NCI-H446 (cell line): ENCODE measurements around the gene OCIAD2.
A peak's percentile ranks its signal among the peaks of the same experiment; 100 is the strongest.
"Not testable (repeated sequence)": the region's sequence is repeated elsewhere in the genome, so short reads cannot be mapped to it uniquely, and the experiment has no call there.

Experiments used
- DNase-seq, 2 experiments: peaks; one replicate each; lab custom pipeline; 2025; lab: John Stamatoyannopoulos, UW

Gene OCIAD2

GRCh38 chr4:48906206-48907173 is at the start of gene OCIAD2:
Gene OCIAD2, minus strand, starts transcription at chr4:48906774. Its CDS starts 2,225 bp downstream, at chr4:48904549.
- DNase-seq, result peak; percentile 40 to 58

- no peak for DNase-seq
Measured at GRCh38 chr4:48954314-48954713, 47.7 kb upstream of the OCIAD2 start.

GRCh38 chr4:48949518-48950219 is 43.1 kb upstream of the OCIAD2 start:
- DNase-seq, result no peak

DNA sequence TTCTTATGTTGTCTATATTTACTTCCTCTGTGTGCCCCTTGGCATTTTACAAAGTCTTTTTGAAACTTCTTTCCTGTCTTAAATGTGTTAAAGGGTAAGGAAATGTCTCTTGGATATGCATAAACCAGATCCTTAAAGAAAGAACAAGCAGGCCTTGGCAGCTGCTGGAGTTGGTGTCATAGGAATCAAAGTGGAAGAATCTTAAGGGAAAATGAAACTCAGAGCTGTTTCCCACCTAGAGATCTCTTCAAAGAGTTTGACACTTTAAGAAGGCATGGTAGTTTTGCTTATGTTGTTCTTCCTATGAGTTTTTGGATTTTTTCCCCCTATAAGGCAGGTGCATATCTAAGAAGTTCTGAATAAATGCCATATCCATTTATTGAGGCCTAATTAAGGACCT is 42.5 kb upstream of the OCIAD2 start:
- DNase-seq, result no peak

GRCh38 chr4:48947731-48948130 is 41.2 kb upstream of the OCIAD2 start:
- no peak for DNase-seq

DNA sequence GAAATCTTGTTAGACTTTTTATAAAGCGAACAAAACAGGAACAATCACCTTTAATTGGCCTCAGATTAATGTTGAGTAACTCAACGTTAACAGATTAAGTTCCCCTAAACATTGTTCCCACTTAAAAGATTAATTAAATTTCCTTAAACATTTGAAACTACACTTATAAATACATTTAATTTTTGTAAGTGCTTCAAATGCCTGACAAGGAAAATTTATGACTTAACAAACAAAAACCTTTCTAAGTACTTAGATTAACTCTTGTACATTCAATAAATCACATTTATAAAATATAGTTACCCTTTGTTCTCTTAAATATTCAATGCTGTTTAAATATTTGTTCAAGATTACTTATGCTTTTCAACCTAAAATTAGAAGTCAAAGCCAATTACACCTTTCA is 39.4 kb upstream of the OCIAD2 start:
- no peak for DNase-seq

DNA sequence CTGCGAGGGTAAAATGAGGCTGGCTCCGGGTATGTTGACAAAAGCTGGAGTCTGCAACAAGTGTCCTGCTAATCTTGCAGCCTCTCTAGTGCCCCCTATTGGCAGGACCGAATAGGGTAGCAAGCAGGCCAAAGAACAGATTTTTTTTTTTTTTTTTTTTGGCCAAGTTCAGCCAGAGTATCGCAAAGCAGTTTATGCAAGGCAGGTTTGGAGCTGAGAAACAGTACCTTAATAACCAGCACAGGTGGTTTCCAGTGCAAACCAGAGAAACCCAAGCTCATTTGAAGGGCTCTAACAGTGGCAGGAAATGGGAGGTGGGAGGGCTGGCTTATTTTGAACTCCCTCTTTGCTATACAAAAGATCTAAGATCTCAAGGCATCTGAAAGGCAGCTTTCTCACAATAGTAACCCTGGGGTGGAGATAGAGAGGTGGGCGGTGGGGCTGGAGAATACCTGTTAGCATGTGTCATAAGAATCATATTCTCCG is 38.2 kb upstream of the OCIAD2 start:
- peak in 1 of 2 experiments; percentile 7 for DNase-seq

DNA sequence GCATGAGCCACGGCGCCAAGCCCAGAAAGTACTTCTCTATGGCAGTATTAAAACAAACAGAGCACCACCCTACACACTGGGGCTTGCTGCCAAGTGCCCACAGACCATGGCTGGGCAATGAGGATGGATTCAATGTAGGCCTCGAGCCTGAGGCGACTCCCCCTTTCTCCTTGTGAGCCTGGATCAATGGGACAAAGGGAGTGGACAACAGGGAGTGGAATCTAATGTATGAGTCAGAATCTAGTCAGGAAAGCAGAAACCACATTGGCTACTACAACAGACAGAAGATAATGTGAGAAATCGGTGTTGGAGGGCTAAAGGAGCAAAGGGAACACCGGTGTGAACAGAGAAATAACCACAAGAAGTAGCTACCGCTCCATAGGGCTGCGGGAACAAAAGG is 37.7 kb upstream of the OCIAD2 start:
- no peak for DNase-seq

DNA sequence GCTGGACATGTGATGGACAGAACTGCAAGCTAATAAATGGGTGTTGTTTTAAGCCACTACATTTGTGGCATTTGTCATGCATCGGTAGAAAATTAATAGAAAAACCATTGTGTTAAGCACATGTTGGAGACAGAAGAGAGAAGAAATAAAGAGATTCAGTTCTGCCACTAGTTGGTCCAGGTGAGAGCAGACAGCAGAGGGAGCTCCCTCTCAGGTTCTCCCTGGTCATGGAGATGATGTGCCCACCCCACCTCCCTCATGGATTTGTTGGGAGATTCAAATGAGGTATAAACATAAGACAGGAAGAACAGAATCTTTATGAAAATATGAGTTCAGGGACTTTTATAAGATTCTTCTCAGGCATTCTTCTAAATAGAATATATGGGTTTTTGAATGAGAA is 36.8 kb upstream of the OCIAD2 start:
- no peak for DNase-seq

DNA sequence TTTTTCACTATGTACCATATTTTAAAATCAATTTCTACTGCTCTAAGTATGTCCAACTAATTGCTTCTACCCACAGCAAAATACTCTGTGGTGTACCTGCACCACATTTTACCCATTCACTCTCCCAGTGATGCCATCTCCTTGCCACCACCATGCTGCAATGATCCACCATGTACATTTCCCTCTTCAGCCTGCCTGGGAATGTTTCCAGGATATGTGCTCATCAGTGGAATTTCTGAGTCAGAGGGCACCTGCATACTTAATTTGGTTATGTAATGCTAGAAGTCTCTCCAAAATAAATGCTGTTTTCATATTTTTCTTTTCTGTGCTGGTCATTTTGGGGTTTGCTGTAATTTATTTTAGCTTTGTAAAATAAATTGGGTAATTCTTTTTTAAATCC is 33.2 kb upstream of the OCIAD2 start:
- peak; percentile 23 to 70 for DNase-seq

DNA sequence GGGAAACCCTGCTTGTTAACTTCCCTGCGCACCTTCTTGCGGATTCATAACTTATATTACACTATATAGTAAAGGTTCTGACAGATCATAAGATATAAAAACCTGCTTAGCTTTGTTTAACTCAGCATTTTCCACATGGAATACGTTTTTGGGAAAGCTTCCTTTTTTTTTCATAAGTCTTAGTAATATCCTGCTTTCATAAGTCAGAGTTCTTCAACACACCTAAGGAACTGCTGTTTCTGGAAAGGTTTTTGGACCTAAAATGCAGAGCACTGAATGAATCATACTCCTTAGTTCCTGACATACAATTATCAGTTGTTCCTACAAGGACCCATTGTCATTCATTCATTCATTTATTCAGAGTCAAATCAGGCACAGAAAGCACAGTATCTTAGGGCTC is 32.3 kb upstream of the OCIAD2 start:
- no peak for DNase-seq

DNA sequence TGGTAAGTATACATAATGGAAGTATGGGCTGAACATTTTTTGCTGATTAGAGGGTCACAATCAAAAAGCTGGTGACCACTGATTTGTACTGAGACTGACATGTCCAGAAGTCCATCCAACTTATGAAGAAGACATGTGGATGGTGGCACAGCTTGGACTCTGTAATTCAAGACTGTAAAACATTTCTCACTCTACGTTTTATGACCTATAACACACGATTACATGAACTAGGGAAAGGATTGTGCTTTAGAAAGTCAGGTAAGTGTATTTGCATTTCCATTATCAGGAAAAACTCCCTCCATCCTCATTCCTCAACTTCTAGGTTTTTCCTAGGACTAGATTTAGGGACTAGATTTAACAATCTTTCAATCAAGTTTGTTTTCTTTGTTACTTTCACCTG is 30.5 kb upstream of the OCIAD2 start:
- DNase-seq, result no peak

DNA sequence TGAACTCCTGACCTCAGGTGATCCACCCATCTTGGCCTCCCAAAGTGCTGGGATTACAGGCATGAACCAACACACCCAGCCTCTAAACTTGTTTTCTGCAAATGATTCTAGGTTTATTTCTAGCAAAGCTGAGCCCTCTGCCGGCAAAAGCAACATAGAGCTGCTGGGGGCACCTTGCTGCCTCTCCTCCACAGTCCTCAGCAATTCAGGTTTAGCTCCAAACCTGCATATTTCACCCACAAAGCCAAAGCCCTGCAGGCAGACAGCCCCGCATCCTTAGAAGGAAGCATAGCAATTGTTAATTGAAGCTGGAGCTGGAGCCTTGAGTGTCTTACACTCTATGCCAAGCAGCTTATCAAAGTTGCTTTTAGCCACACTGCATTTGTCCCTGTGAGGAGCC is 24.9 kb upstream of the OCIAD2 start:
- no peak for DNase-seq

- no peak for DNase-seq
Measured at GRCh38 chr4:48930654-48931053, 24.1 kb upstream of the OCIAD2 start.

GRCh38 chr4:48924416-48924815 is 17.8 kb upstream of the OCIAD2 start:
- no peak for DNase-seq

DNA sequence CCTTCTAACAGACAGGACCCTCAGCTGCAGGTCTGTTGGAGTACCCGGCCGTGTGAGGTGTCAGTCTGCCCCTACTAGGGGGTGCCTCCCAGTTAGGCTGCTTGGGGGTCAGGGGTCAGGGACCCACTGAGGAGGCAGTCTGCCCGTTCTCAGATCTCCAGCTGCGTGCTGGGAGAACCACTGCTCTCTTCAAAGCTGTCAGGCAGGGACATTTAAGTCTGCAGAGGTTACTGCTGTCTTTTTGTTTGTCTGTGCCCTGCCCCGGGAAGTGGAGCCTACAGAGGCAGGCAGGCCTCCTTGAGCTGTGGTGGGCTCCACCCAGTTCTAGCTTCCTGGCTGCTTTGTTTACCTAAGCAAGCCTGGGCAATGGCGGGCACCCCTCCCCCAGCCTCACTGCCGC is 16.5 kb upstream of the OCIAD2 start:
- DNase-seq, result not testable (repeated sequence)

GRCh38 chr4:48914311-48914710 is 7.7 kb upstream of the OCIAD2 start:
- no peak for DNase-seq

DNA sequence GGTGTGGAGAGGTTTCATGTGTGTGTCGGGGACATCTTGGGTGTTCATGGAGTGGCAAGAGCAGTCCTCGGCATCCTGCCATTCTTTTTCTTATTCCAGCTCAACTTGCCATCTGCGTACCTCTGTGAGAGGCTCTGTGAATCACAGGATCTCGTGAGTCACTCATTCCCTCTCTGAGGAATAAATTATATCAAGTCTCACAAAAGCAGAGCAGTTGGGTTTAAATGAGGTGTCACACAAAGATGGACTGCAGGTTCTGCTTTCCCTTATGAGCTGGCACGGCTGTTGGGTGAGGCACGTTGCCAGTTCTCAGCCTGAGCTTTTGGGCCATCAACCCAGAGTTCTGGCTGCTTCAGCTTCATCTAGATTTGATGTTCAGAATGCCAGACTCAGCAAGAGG is 6.8 kb upstream of the OCIAD2 start:
- peak; percentile 74 to 94 for DNase-seq

- DNase-seq, result no peak
Measured at GRCh38 chr4:48912349-48912748, 5.8 kb upstream of the OCIAD2 start.

DNA sequence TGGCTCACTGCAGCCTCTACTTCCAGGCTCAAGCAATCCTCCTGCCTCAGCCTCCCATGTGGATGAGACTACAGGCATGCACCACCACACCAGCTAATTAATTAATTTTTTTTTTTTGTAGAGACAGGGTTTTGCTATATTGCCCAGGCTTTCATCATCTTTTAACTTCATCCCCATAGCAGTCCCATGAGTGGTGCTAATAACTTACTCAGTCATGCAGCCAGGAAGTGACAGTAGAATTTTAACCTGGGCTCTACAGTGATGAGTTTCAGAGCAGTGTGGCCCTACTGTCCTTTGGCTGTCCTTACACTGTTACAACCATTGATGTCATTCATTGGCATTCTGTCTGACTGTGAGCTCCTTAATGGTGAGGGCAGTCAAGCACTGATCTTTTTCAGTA is 3.9 kb upstream of the OCIAD2 start:
- no peak for DNase-seq

GRCh38 chr4:48909697-48910096 is 3.1 kb upstream of the OCIAD2 start:
- DNase-seq, result peak in 1 of 2 experiments; percentile 67

DNA sequence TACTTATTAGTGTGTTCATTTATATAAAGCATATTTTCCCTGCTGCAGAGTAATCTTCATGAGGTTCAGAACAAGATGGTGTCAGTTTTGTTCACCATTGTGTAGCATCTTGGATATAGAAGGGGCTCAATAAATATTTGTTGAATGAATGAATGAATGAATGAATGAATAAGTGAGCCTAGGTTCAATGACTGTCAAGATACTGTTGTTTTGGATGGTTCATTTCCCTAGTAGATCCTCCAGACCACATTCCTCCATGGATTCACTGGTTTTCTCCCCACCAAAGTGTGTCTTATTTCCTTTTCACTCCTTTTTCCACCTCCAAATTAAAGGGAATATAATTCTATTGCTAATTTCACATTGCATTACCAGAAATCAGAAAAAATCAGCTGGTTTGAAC is 2.1 kb upstream of the OCIAD2 start:
- no peak for DNase-seq
